Measurements from ENCODE around the gene UGT1A6.
"Not testable (repeated sequence)": the region's sequence is repeated elsewhere in the genome, so short reads cannot be mapped to it uniquely, and the experiment has no call there.

Gene UGT1A6

GRCh38 chr2:233711312-233712008 lies 18.8 kb downstream of the UGT1A6 start:
- DNase-seq = peak; percentile 67
- in situ Hi-C loops (cut with MboI; ENCODE audit: low pct_unique_long_range_greater_than_20kb, low sequenced_read_pairs) = no loop called here

GRCh38 chr2:233712611-233713261 lies 20.0 kb downstream of the UGT1A6 start, which contains the start of gene UGT1A5:
TSS of gene UGT1A5 (plus strand) at chr2:233712907. CDS start at chr2:233712992, 85 bp downstream.
- in situ Hi-C loops (cut with MboI; ENCODE audit: low pct_unique_long_range_greater_than_20kb, low sequenced_read_pairs) = no loop called here
- DNase-seq = no peak

GRCh38 chr2:233713262-233713615 lies 20.5 kb downstream of the UGT1A6 start:
- in situ Hi-C loops (cut with MboI; ENCODE audit: low pct_unique_long_range_greater_than_20kb, low sequenced_read_pairs) = no loop called here
- no peak for DNase-seq

- in situ Hi-C loops (cut with MboI; ENCODE audit: low pct_unique_long_range_greater_than_20kb, low sequenced_read_pairs) = no loop called here
- no peak for DNase-seq
Measured at GRCh38 chr2:233714121-233714520, 21.4 kb downstream of the UGT1A6 start.

GRCh38 chr2:233718552-233718951 lies 25.9 kb downstream of the UGT1A6 start, which contains the start of gene UGT1A4:
TSS of gene UGT1A4 (plus strand) at chr2:233718736. CDS start at chr2:233718821, 85 bp downstream.
- no peak for DNase-seq
- in situ Hi-C loops (cut with MboI; ENCODE audit: low pct_unique_long_range_greater_than_20kb, low sequenced_read_pairs) = no loop called here

- DNase-seq = no peak
- in situ Hi-C loops (cut with MboI; ENCODE audit: low pct_unique_long_range_greater_than_20kb, low sequenced_read_pairs) = no loop called here
Measured at GRCh38 chr2:233728723-233729301, 36.1 kb downstream of the UGT1A6 start, which contains the start of gene UGT1A3. TSS of gene UGT1A3 (plus strand) at chr2:233729042. CDS start at chr2:233729127, 85 bp downstream.

GRCh38 chr2:233736868-233737653 lies 44.4 kb downstream of the UGT1A6 start:
- in situ Hi-C loops (cut with MboI; ENCODE audit: low pct_unique_long_range_greater_than_20kb, low sequenced_read_pairs); DNase-seq: not testable (repeated sequence)

- DNase-seq = no peak
- in situ Hi-C loops (cut with MboI; ENCODE audit: low pct_unique_long_range_greater_than_20kb, low sequenced_read_pairs) = no loop called here
Measured at GRCh38 chr2:233740870-233741269, 48.2 kb downstream of the UGT1A6 start.

GRCh38 chr2:233743464-233744259 lies 51.0 kb downstream of the UGT1A6 start:
- in situ Hi-C loops (cut with MboI; ENCODE audit: low pct_unique_long_range_greater_than_20kb, low sequenced_read_pairs) = no loop called here
- DNase-seq = no peak

GRCh38 chr2:233745073-233745755 lies 52.5 kb downstream of the UGT1A6 start:
- in situ Hi-C loops (cut with MboI; ENCODE audit: low pct_unique_long_range_greater_than_20kb, low sequenced_read_pairs) = no loop called here

GRCh38 chr2:233745838-233746237 lies 53.1 kb downstream of the UGT1A6 start:
- in situ Hi-C loops (cut with MboI; ENCODE audit: low pct_unique_long_range_greater_than_20kb, low sequenced_read_pairs); DNase-seq: not testable (repeated sequence)

More at GRCh38 chr2:233745073-233745755, 52.5 kb downstream of the UGT1A6 start:
- DNase-seq = no peak

GRCh38 chr2:233746475-233747282 lies 54.0 kb downstream of the UGT1A6 start:
- in situ Hi-C loops (cut with MboI; ENCODE audit: low pct_unique_long_range_greater_than_20kb, low sequenced_read_pairs) = no loop called here
- no peak for DNase-seq

- DNase-seq = no peak
- in situ Hi-C loops (cut with MboI; ENCODE audit: low pct_unique_long_range_greater_than_20kb, low sequenced_read_pairs) = no loop called here
Measured at GRCh38 chr2:233747283-233747544, 54.5 kb downstream of the UGT1A6 start.

- DNase-seq; in situ Hi-C loops (cut with MboI; ENCODE audit: low pct_unique_long_range_greater_than_20kb, low sequenced_read_pairs): not testable (repeated sequence)
Measured at GRCh38 chr2:233750689-233751088, 58.0 kb downstream of the UGT1A6 start.

GRCh38 chr2:233751212-233752009 lies 58.7 kb downstream of the UGT1A6 start:
- DNase-seq; in situ Hi-C loops (cut with MboI; ENCODE audit: low pct_unique_long_range_greater_than_20kb, low sequenced_read_pairs): not testable (repeated sequence)

- in situ Hi-C loops (cut with MboI; ENCODE audit: low pct_unique_long_range_greater_than_20kb, low sequenced_read_pairs) = no loop called here
Measured at GRCh38 chr2:233754872-233755611, 62.4 kb downstream of the UGT1A6 start.

More at GRCh38 chr2:233754872-233755611, 62.4 kb downstream of the UGT1A6 start:
- DNase-seq = no peak
